Measurements from ENCODE around the gene PCBP3.
A peak's percentile ranks its signal among the peaks of the same experiment; 100 is the strongest.
"Not testable (repeated sequence)": the region's sequence is repeated elsewhere in the genome, so short reads cannot be mapped to it uniquely, and the experiment has no call there.

PCBP3 gene

GRCh38 chr21:45954921-45955320 lies 311.4 kb downstream of the PCBP3 start:
- DNase-seq = no peak

- DNase-seq = no peak
These were observed 314.0 kb downstream of the PCBP3 start for GRCh38 chr21:45957551-45957950.

- DNase-seq = no peak
These were observed 314.6 kb downstream of the PCBP3 start for GRCh38 chr21:45957981-45958600.

- no peak for DNase-seq
These were observed 315.7 kb downstream of the PCBP3 start for GRCh38 chr21:45959182-45959581.

GRCh38 chr21:45959779-45960390 lies 316.4 kb downstream of the PCBP3 start:
- DNase-seq = no peak

GRCh38 chr21:45961408-45961807 lies 317.9 kb downstream of the PCBP3 start:
- DNase-seq = not testable (repeated sequence)

GRCh38 chr21:45962531-45963231 lies 319.2 kb downstream of the PCBP3 start:
- DNase-seq = no peak

- no peak for DNase-seq
These were observed 319.7 kb downstream of the PCBP3 start for GRCh38 chr21:45963232-45963570.

GRCh38 chr21:45964649-45965048 lies 321.1 kb downstream of the PCBP3 start:
- no peak for DNase-seq

- DNase-seq = no peak
These were observed 321.7 kb downstream of the PCBP3 start for GRCh38 chr21:45965084-45965809.

- no peak for DNase-seq
These were observed 323.4 kb downstream of the PCBP3 start for GRCh38 chr21:45966791-45967394.

GRCh38 chr21:45969921-45970673 lies 326.6 kb downstream of the PCBP3 start:
- DNase-seq = no peak

- peak; percentile 15 for DNase-seq
These were observed 327.4 kb downstream of the PCBP3 start for GRCh38 chr21:45970674-45971615.

GRCh38 chr21:45971616-45972352 lies 328.3 kb downstream of the PCBP3 start:
- no peak for DNase-seq

GRCh38 chr21:45972353-45972715 lies 328.8 kb downstream of the PCBP3 start:
- no peak for DNase-seq

GRCh38 chr21:45972716-45973474 lies 329.4 kb downstream of the PCBP3 start:
- no peak for DNase-seq

- DNase-seq = peak; percentile 76
These were observed 330.0 kb downstream of the PCBP3 start for GRCh38 chr21:45973475-45974072.

GRCh38 chr21:45974073-45975019 lies 330.8 kb downstream of the PCBP3 start:
- no peak for DNase-seq

All from CD4-positive, alpha-beta T cell treated with Interleukin-4 for 4 hours (primary cell).